ENCODE data around the gene SVOP. TPM values are rescaled to one million over a fixed set of nuclear protein-coding genes. Genes with fewer than 3 reads are reported as not detected.

Gene SVOP
- total RNA-seq, 2 donors from 2014 or later, result 0.10 to 0.12 TPM

DNA sequence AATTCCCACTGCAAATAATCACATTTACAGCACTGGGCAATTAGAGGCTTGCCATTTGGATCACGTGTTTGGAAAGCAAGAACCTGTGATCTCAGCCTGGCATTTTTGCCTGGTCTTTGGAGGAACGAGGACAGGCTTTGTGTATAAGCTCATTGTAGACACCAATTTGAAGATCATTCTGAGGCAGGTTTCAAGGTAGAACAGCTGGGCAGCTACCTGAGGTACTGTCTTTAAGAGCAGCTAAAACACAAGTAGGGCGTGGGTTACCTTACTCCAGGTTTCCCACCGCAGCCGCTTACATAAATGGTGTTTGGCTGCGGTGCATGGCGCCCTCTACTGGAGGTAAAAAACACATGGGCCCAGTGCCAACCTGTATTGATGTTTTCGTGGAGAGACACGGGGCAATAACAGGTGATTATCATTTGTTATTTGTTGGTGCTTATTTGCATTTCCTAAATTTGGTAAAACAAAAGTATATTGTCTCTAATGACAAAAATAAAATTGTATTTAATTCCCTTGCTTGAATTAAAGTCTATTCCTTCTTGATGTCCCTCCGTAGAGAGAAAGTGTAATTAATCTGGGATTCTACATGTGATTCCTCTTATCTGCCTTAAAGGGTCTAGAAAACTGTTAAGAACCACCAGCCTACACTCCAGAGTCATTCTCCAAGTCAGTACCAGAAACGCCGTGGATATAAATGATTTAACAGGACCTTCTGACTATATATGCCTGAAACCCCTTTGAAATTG lies 69.7 kb downstream of the SVOP start:
- ATAC-seq (peak; percentile 79 to 81), DNase-seq (peak; percentile 70)
- intact Hi-C loops (cut with DNase I), result loop anchor here in 1 of 2 donors (5.0 to 10.0 kb wide), 4 partner anchors 86 to 384 kb away; no protein-coding TSS in a partner anchor

DNA sequence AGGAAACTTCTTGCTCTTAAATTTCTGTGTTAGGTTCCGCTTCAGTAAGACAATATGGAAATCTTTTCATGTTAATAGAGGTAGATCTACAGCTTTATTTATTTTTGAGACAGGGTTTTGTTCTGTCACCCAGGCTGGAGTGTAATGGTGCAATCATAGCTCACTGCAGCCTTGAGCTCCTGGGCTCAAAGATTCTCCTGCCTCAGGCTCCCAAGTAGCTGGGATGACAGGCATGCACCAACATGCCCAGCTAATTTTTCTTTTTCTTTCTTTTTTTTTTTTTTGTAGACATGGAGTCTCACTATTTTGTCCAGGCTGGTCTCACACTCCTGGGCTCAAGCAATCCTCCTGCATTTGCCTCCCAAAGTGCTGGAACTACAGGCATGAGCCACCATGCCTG lies 70.9 kb downstream of the SVOP start:
- intact Hi-C loops (cut with DNase I), result loop anchor here (5.0 to 10.0 kb wide), 4 partner anchors 85 to 383 kb away; no protein-coding TSS in a partner anchor
- DNase-seq, result no peak
- no peak for ATAC-seq

DNA sequence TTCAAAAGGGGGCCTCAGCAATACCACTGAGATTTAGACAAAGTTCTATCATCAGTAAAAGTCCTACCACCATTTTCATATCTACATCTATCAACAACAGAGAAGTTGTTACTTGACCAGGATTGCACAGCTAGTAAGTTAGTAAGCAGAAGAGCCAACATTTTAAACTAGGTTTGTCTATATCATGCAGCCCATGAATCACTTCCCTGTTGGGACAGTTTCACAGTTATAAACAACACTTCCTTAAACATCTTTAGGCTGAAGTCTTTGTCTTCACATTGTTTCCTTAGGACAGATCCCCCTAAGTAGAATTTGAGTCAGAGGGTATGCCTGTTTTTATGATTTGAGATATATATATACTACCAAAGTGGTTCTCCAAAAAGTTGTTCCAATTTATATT lies 72.5 kb downstream of the SVOP start:
- no peak for DNase-seq
- intact Hi-C loops (cut with DNase I), result loop anchor here in 1 of 2 donors (10.0 kb wide), 1 partner anchor 84 kb away; no protein-coding TSS in a partner anchor
- peak in 1 of 2 donors; percentile 18 for ATAC-seq

DNA sequence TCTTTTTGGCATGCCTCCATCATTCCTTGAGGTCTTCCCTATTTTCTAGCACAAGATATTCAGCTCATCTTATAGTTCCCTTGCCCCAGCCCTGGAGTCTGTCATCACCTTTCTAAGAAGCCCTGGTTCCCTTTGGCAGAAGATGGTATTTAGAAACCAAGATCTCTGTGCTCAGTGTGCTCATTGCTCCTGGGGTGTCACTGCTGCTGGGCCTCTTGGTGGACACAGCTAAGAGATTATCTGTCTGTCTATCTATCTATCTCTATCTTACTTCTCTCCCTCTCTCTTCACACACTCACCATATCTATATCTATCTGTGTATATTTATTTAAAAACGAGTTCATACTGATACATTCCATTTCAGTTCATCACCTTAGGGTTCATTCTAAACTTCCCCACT lies 73.8 kb downstream of the SVOP start:
- ATAC-seq (no peak), DNase-seq (no peak)
- intact Hi-C loops (cut with DNase I), result loop anchor here in 1 of 2 donors (10.0 kb wide), 1 partner anchor 82 kb away; no protein-coding TSS in a partner anchor

DNA sequence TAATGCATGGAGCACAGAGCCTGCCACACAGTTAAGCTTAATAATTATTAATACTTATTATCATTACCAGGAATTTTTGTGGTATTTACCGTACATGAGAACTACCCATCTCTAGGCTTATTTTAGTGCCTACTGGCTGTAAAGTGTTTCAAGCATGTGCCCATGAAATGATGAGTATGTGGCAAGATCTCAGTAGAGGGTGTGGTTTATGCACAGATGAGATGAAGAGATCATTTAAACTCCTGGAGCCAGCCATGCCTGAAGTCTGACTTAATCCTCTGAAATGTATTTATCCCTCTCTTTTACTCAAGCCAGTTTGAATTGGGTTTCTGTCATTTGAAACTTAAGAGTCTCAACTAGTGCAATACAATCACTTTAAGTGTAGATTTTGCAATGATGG lies 80.7 kb downstream of the SVOP start:
- intact Hi-C loops (cut with DNase I), result loop anchor here in 1 of 2 donors (10.0 kb wide), 1 partner anchor 75 kb away; no protein-coding TSS in a partner anchor
- DNase-seq (no peak), ATAC-seq (no peak)

DNA sequence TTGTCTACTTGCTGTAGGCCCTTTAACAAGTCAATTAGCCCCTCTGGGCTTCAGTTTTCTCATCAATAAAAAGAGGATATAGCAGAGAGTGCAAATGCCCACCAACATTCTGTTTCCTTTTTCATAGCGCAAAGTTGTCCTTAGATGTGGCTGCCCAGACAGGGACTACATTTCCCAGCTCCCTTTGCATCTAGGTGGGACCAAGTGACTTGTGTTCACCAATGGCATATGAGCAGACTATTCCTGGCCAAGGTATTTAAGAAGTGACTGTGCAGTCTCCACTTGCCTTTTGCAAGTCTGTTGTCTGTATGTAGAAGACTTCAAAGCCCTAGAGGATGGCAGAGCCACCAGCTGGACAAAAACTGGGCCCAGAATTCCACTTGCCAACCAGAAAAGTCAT lies 81.3 kb downstream of the SVOP start:
- intact Hi-C loops (cut with DNase I), result no loop called here
- ATAC-seq, result peak; percentile 47 to 64
- no peak for DNase-seq

DNA sequence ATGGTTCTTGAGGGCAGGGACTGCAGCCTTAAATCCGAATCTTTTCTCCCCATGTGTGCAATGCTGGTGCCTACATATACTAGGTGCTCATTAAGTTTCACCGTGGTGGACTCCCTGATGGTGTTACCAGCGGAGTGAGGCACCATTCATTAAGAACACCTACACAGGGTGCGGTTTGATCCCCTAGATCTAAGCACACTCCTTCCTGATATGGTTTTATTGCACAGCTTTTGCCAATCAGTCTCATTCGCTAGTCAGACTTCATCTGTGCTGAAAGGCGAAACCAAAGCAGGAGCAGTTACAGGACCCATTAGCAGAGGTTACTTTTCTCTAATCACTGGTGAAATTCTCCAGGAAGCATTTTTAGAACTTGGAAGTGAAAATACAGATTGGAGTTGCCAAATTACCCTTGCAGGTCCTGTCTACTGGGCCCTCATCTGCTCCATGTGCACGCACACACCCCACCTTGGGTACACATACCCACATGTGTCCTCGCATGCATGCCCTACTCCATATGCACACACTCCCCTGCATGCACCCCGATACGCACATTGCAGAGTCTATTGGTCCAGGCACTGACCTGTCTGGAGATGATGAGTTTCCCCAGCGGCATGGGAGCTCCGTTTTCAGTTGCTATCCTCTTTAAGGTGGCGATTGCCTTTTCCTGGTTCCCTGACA lies 82.5 kb downstream of the SVOP start:
- intact Hi-C loops (cut with DNase I), result no loop called here
- DNase-seq (no peak), ATAC-seq (no peak)

DNA sequence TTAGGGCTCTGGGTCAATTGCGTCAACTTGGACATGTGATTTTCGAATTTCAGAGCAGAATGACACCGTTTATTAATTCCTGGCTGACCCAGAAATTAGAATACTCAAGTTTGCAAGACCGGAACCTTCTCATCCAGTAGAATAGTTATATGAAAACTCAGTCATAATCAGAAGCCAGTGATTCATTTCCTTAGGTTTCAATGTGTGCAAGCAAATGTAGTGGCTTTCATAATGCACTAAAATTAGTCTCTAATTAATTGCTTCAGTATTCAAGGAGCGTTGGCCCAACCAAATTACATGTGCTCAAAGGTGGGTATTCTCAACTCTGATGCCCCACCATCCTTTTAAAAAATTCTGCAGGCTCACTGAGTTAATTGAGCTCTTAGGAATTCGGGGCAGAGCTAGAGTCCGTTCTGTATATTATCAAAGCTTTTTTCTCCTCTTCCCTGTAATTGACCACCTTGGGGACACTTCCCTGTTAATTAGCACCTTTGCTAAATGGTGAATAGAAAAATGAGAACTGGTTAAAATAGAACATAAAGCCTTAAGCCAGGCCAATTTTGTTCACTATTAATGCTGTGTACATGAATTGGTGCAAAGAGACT lies 85.6 kb downstream of the SVOP start:
- intact Hi-C loops (cut with DNase I), result no loop called here

DNA sequence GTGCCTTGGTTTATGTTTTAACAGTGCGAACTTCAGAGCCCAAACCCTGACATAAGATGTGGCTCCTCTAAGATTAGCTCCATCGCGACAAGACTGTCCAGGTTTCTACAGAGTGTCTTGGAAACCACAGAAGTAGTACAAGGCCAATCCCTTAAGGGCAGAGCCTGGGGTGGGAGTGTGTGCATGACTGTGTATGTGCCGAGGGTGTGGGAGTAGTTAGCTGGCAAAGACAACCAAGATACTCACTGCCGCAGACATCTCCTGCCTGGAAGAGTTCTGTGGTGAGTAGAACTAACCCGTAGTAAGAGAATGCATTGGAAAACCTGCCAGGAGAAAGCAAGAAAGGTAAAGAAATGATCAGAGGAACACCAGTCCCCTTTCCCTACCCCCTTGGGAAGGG lies 86.9 kb downstream of the SVOP start:
- ATAC-seq (peak in 1 of 2 donors; percentile 89), DNase-seq (no peak)
- intact Hi-C loops (cut with DNase I), result no loop called here

More for the DNA sequence above, 85.6 kb downstream of the SVOP start:
- ATAC-seq (no peak), DNase-seq (no peak)

DNA sequence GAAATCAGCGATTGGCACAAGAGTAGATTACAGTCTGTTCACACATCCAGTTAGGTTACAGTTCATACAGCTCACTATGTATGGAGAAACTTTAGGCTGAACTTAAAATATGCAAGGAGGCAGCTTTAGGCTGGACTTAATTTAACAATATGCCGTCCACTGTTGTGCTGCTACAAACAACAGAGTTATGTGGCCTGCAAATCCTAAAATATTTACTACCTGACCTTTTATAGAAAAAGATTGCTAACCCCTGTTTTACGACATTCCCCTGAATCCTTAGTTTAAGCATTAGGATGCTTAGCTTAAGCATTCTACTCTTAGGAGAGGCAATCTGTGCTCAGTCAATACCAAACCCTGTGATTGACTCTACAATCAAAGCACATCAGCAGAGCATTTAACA lies 90.1 kb downstream of the SVOP start:
- intact Hi-C loops (cut with DNase I), result no loop called here

DNA sequence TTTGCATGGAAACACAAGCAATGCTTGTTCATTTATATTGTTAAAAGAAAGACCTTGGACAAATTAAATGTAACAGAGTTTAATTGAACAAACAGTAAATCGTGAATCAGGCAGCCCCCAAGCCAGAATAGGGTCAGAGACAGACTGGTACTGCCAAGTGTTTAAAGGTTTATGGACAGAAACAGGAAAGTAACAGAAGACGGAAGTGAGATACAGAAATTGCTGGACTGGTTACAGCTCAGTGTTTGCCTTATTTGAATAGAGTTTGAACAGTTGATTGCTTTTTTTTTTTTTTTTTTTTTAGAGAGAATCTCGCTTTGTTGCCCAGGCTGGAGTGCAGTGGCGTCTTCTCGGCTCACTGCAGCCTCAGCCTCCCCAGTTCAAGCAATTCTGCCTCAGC lies 90.7 kb downstream of the SVOP start:
- DNase-seq (no peak), ATAC-seq (no peak)
- intact Hi-C loops (cut with DNase I), result no loop called here

More for the DNA sequence above, 90.1 kb downstream of the SVOP start:
- DNase-seq (no peak), ATAC-seq (no peak)

DNA sequence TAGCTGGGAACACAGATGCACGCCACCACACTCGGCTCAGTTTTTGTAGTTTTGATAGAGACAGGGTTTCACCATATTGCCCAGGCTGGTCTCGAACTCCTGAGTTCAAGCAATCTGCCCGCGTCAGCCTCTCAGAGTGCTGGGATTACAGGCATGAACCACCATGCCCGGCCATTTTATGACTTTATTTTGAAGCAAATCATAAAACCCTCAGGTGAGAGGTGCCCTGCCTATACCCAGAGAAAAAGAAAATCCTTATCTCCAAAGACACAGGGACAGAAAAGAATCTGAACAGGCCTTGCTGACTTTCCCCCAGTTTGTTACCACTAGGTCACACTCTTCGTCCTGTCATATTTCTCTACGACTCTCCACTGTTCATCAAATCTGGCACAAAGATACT lies 92.2 kb downstream of the SVOP start:
- intact Hi-C loops (cut with DNase I), result no loop called here
- no peak for DNase-seq
- no peak for ATAC-seq

DNA sequence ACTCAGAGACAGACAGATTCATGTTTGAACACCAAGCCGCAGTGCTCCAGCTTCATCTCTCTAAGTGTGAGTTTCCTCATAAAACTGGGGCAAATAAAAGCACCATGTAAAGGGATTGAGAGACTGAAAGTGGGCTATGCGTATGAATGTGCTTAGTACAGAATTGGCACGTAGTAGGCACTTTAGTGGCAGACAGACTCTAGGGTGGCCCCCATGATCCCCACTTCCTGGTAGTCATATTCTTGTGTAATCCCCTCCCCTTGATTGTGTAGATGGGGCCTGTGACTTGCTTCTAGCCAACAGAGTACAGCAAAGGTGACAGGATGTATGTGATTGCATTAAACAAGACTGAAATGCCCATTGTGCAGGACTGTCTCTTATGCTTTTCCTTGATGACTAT lies 98.0 kb downstream of the SVOP start:
- DNase-seq (no peak), ATAC-seq (no peak)
- intact Hi-C loops (cut with DNase I), result no loop called here

DNA sequence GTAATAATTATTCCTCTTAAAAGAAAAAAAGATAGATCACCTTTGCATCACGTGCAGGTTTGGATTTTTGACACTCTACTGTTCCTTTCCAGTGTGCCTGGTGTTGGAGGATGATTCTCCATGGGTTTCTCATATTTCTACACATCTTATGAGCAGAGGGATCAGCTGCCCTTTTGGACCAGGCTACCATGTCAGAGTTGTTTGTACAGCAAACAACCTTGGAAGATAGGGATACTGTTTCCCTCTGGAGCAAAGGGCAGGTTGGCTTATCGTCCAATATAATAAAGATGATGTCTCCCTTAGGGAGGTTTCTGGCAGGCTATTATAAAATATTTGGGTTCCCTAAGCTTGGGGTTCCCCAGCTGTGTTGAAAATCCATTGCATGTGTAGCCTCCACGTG lies 98.9 kb downstream of the SVOP start:
- intact Hi-C loops (cut with DNase I), result no loop called here
- ATAC-seq (no peak), DNase-seq (no peak)

DNA sequence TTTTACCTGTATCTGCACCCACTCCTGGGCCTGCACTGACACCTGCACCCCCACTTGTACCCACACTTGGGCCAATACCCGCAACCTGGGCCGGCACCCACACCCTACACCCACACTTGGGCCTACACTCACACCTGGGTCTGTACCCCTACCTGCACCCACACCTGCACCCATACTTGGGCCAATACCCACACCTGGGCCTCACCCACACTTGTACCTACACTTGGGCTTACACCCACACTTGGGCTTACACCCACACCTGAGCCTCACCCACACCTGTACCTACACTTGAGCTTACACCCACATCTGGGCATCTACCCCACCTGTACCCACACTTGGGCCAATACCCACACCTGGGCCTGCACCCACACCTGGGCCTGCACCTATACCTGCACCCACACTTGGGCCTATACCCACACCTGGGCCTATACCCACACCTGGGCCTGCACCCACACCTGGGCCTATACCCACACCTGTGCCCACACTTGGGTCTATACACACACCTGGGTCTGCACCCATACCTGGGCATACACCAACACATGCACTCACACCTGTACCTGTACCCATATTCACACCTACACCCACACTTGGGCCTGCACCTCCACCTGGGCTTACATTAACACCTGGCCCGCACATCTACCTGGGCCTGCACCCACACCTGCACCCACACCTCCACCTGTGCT lies 101.8 kb downstream of the SVOP start:
- intact Hi-C loops (cut with DNase I), result no loop called here
- ATAC-seq (no peak), DNase-seq (no peak)

DNA sequence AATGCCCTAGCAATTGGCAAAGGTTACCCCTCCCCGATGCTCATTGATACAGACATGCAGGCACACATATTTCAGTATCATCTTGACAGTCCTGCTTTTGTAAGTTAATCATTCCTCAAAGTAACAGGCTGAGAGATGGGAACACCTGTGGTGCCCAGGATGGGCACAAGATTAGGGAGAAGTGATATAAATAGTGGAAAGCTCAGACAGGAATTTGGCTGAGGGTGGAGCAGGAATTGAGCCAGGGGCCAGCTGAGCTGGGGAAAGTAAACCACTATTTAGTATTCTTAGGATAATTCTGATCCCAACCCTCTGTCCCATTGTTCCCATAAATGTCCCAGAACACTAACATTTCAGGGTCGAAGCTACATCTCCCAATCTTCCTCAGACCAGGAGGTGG lies 102.7 kb downstream of the SVOP start:
- no peak for ATAC-seq
- DNase-seq, result no peak

DNA sequence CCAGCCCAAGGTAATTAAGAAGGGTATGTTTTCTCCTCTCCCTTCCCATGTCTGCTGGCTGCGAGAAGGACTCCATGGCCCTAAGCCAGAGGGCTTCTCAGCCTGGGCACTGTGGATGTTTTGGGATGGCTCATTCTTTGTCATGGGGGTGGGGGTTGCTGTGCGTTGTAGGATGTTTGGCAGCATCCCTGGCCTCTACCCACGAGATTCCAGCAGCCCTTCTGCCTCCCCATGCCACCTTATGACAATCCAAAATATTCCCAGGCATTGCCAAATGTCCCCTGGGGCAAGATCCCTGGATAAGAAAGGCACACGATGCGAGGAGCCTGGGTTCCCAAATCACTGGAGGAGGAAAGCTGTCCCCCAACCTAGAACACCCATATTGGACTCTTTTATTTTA lies 104.5 kb downstream of the SVOP start:
- DNase-seq, result no peak
- ATAC-seq, result no peak
- intact Hi-C loops (cut with DNase I), result no loop called here

More for the DNA sequence above, 102.7 kb downstream of the SVOP start:
- intact Hi-C loops (cut with DNase I), result no loop called here

DNA sequence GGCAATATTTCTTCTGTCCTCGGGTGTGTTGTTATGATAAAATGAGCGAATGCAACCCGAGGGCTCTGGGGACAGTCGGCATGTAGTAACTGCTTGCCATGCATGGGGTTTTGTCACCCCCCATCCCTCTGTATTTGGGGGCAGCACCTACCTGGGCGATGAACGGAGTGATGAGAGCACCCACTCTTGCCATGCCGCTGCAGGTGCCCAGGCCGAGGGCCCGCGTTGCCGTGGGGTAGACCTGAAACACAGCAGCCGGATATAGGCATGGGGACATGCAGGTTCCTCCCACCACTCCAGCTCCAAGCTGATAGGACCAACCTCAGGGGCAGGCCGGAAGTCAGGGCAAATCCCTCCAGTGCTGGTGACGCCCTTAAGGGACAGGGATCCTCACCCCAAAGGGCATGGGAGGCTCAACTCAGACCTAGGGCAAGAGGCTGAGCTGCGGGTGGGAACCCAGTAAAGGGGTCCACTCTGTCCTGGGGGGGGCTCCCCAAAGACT lies 105.2 kb downstream of the SVOP start:
- ATAC-seq (no peak), DNase-seq (no peak)
- intact Hi-C loops (cut with DNase I), result no loop called here

DNA sequence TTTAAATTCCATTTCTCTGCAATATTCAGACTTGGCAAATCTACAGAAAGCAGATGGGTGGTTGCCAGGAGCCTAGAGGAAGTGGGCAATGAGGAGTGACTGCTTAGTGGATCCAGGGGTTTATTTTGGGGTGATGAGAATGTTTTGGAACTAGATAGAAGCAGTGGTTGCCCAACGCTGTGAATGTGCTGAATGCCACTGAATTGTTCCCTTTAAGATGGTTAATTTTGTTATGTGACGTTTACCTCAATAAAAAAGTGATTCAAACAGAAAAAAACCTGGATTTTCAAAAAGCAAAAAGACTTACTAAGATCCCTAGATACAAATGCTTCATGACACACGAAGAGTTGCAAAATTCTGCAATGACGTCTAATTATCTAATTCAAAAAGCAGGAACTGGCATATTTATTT lies 106.7 kb downstream of the SVOP start:
- intact Hi-C loops (cut with DNase I), result no loop called here
- DNase-seq, result peak; percentile 26
- peak; percentile 70 to 75 for ATAC-seq
